Measurements from ENCODE around the gene HMGB1. TPM values are rescaled to one million over a fixed set of nuclear protein-coding genes. Genes with fewer than 3 reads are reported as not detected.

Gene HMGB1
- total and polyA plus RNA-seq, 7 donors = 126 to 332 (median 210) TPM

- intact Hi-C loops (cut with DNase I) = no loop called here
- no peak for TF ChIP-seq CTCF (IDR thresholded peaks at IDR 0.05)
- no peaks in the 10 kb centered on the region for H3K27me3 ChIP-seq (ENCODE audit: insufficient read depth in 3 of 3, low read length in 2 of 3)
- no peaks in the 10 kb centered on the region for H3K9me3 ChIP-seq
- no peak overlapping the region for H3K27ac ChIP-seq
- peaks cover 34% of the 10 kb centered on the region for H3K4me1 ChIP-seq
- WGBS, 3 donors = 59 to 65% (median 63%) methylated on average over 2 of the region's 2 CpGs
- ATAC-seq (peak in 3 of 4 donors; percentile 53 to 64 (median 63)), DNase-seq (no peak)
- H3K4me3 ChIP-seq = no peak overlapping the region
- H3K36me3 ChIP-seq (ENCODE audit: insufficient read depth in 1 of 2, low read depth in 1 of 2) = no peaks in the 10 kb centered on the region
Observed at GRCh38 chr13:30431269-30431940, 34.3 kb downstream of the HMGB1 start.

GRCh38 chr13:30429721-30430694 lies 35.7 kb downstream of the HMGB1 start:
- ATAC-seq = peak; percentile 87 to 92 (median 88)

GRCh38 chr13:30429235-30429634 lies 36.5 kb downstream of the HMGB1 start:
- WGBS, 3 donors = 92 to 95% (median 95%) methylated on average over 3 of the region's 3 CpGs
- DNase-seq = no peak
- intact Hi-C loops (cut with DNase I) = no loop called here
- no peaks in the 10 kb centered on the region for H3K9me3 ChIP-seq
- H3K36me3 ChIP-seq (ENCODE audit: insufficient read depth in 1 of 2, low read depth in 1 of 2) = no peaks in the 10 kb centered on the region
- H3K27ac ChIP-seq = no peak overlapping the region
- peaks cover 34% of the 10 kb centered on the region for H3K4me1 ChIP-seq
- no peak for ATAC-seq
- no peak for TF ChIP-seq CTCF (IDR thresholded peaks at IDR 0.05)
- no peaks in the 10 kb centered on the region for H3K27me3 ChIP-seq (ENCODE audit: insufficient read depth in 3 of 3, low read length in 2 of 3)
- no peak overlapping the region for H3K4me3 ChIP-seq

More at GRCh38 chr13:30429721-30430694, 35.7 kb downstream of the HMGB1 start:
- Histone ChIP-seq H3K27ac (peak overlapping the region; percentile 59), H3K27me3 (ENCODE audit: insufficient read depth in 3 of 3, low read length in 2 of 3) (no peaks in the 10 kb centered on the region), H3K4me1 (peaks cover 34% of the 10 kb centered on the region), H3K36me3 (ENCODE audit: insufficient read depth in 1 of 2, low read depth in 1 of 2) (no peaks in the 10 kb centered on the region), H3K4me3 (no peak overlapping the region), H3K9me3 (no peaks in the 10 kb centered on the region)
- TF ChIP-seq CTCF (IDR thresholded peaks at IDR 0.05) = no peak
- 58 to 60% (median 60%) methylated on average over 6 of the region's 6 CpGs for WGBS, 3 donors
- intact Hi-C loops (cut with DNase I) = no loop called here
- DNase-seq = no peak

- no peak overlapping the region for H3K27ac ChIP-seq
- no peaks in the 10 kb centered on the region for H3K9me3 ChIP-seq
- WGBS, 3 donors = 67 to 79% (median 79%) methylated on average over 3 of the region's 3 CpGs
- H3K4me3 ChIP-seq = no peak overlapping the region
- intact Hi-C loops (cut with DNase I) = loop anchor here in 1 of 2 donors (5.0 kb wide), 1 partner anchor 38 kb away; no protein-coding TSS in a partner anchor
- no peak for ATAC-seq
- H3K36me3 ChIP-seq (ENCODE audit: insufficient read depth in 1 of 2, low read depth in 1 of 2) = no peaks in the 10 kb centered on the region
- DNase-seq = no peak
- H3K27me3 ChIP-seq (ENCODE audit: insufficient read depth in 3 of 3, low read length in 2 of 3) = no peaks in the 10 kb centered on the region
- peaks cover 13% of the 10 kb centered on the region for H3K4me1 ChIP-seq
- no peak for TF ChIP-seq CTCF (IDR thresholded peaks at IDR 0.05)
Observed at GRCh38 chr13:30423891-30424290, 41.8 kb downstream of the HMGB1 start.

Data from psoas muscle (tissue), 8 donors.